ENCODE results near the gene PAX6. TPM values are rescaled to one million over a fixed set of nuclear protein-coding genes. Genes with fewer than 3 reads are reported as not detected.

PAX6 gene
- total and polyA plus RNA-seq, 9 of the 15 experiments (the other 6 are each of a cell fraction or from before 2014, with no cell fraction given): 1.5 to 10.9 (median 5.3) TPM

- TF ChIP-seq MYC (IDR thresholded peaks at IDR 0.05; ENCODE audit: low read depth, low read length) (peak; percentile 61; the same call in 1 of the 2 replicates), MYC (CRISPR knock-in tag; IDR thresholded peaks at IDR 0.05; ENCODE audit: borderline replicate concordance, low read depth) (no peak), ZNF3 (CRISPR knock-in tag; IDR thresholded peaks at IDR 0.05) (no peak), ZBTB43 (CRISPR knock-in tag; IDR thresholded peaks at IDR 0.05) (no peak), NFYB (IDR thresholded peaks at IDR 0.05; ENCODE audit: extremely low read depth, insufficient read length) (peak; percentile 78), DEAF1 (CRISPR knock-in tag; IDR thresholded peaks at IDR 0.05) (no peak), RBFOX2 (IDR thresholded peaks at IDR 0.05; ENCODE audit: low read depth, low read length) (peak; percentile 81), TCF7L2 (IDR thresholded peaks at IDR 0.05; ENCODE audit: low read depth, low read length) (no peak), TGIF2 (CRISPR knock-in tag; IDR thresholded peaks at IDR 0.05) (0 out of 2 replicates have a peak, but pooled peaks have one; percentile 52), ZNF316 (IDR thresholded peaks at IDR 0.05) (no peak), HOMEZ (CRISPR knock-in tag; IDR thresholded peaks at IDR 0.05) (no peak), MAFG (tag; conservative IDR thresholded peaks at IDR 0.05) (no peak), CREB5 (CRISPR knock-in tag; IDR thresholded peaks at IDR 0.05) (no peak), ZNF143 (CRISPR knock-in tag; IDR thresholded peaks at IDR 0.05) (no peak), STAG1 (CRISPR knock-in tag; IDR thresholded peaks at IDR 0.05; ENCODE audit: borderline replicate concordance) (no peak), MXI1 (IDR thresholded peaks at IDR 0.05; ENCODE audit: low read depth, low read length) (no peak), MYNN (IDR thresholded peaks at IDR 0.05) (no peak; the same call in 1 of the 2 replicates), MYNN (CRISPR knock-in tag; IDR thresholded peaks at IDR 0.05) (no peak), EWSR1 (IDR thresholded peaks at IDR 0.05; ENCODE audit: borderline replicate concordance, low read depth, partially characterized antibody) (no peak), RBM14 (IDR thresholded peaks at IDR 0.05; ENCODE audit: borderline replicate concordance, insufficient read depth, low read depth, low read length) (no peak)
Measured at GRCh38 chr11:31810779-31811647, at the start of gene PAX6 (continued).

Data from K562 (cell line).